ENCODE results near the gene PRKACG.

PRKACG gene

GRCh38 chr9:69034071-69034470 is 20.2 kb upstream of the PRKACG start:
- TF ChIP-seq, protein P1, sequence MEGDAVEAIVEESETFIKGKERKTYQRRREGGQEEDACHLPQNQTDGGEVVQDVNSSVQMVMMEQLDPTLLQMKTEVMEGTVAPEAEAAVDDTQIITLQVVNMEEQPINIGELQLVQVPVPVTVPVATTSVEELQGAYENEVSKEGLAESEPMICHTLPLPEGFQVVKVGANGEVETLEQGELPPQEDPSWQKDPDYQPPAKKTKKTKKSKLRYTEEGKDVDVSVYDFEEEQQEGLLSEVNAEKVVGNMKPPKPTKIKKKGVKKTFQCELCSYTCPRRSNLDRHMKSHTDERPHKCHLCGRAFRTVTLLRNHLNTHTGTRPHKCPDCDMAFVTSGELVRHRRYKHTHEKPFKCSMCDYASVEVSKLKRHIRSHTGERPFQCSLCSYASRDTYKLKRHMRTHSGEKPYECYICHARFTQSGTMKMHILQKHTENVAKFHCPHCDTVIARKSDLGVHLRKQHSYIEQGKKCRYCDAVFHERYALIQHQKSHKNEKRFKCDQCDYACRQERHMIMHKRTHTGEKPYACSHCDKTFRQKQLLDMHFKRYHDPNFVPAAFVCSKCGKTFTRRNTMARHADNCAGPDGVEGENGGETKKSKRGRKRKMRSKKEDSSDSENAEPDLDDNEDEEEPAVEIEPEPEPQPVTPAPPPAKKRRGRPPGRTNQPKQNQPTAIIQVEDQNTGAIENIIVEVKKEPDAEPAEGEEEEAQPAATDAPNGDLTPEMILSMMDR (IDR thresholded peaks at IDR 0.05): no peak

GRCh38 chr9:69030851-69031645 is 17.1 kb upstream of the PRKACG start:
- TF ChIP-seq, protein P1 (IDR thresholded peaks at IDR 0.05): no peak

DNA sequence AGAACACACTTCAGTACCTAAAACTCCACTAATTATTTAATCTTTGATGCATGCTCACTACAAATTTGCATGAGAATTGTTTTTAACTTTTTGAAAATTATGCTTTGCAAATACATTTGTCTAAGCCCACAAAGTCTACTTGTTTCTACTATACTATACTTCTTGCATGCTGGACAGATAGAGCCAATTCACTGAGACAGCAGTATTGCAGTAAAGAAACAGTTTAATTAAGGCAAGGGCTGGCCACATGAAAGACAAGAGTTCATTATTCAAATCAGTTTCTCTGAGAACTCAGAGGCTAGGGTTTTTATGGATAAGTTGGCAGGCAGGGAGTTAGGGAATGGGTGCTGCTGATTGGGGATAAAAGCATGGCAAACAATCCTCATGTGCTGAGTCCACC is 15.6 kb upstream of the PRKACG start:
- TF ChIP-seq, protein P1 (IDR thresholded peaks at IDR 0.05): no peak

- TF ChIP-seq, protein P1 (IDR thresholded peaks at IDR 0.05): no peak
Observed at GRCh38 chr9:69028754-69029153, 14.8 kb upstream of the PRKACG start.

- TF ChIP-seq, protein P1 (IDR thresholded peaks at IDR 0.05): peak; percentile 90
Observed at GRCh38 chr9:69027355-69028097, 13.6 kb upstream of the PRKACG start.

DNA sequence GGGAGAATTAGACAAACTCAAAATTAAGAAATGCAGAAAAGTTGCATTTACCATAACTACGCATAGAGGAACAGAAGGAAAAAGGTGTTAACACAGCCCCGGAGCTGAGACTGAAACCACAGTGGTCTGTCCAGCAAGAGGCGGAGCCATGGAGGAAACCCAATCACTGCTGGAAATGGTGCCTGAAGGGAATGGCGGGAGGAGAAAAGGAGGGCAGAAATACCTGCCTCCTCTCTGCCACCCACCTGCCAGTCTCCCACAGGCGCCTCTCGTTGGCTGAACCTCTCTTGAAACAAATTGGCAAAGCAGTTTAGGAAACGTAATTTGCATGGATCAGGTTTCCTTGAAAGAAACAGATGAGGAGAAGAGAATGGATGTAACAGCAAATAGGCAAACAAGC is 9.7 kb upstream of the PRKACG start:
- TF ChIP-seq, protein P1 (IDR thresholded peaks at IDR 0.05): no peak

GRCh38 chr9:69020301-69021145 is 6.6 kb upstream of the PRKACG start:
- TF ChIP-seq, protein P1 (IDR thresholded peaks at IDR 0.05): no peak
